Esophagus muscularis mucosa (tissue), 4 donors: Measurements from ENCODE around the gene SOWAHC. TPM values are rescaled to one million over a fixed set of nuclear protein-coding genes. Genes with fewer than 3 reads are reported as not detected.

ENCODE experiments used
- DNase-seq: peaks from one replicate; pipeline ENCODE4 v3.0.0-alpha.2; 2017; ENCODE audit errors: extremely low spot score
- H3K27ac ChIP-seq, 4 donors: fragments of 200-600 bp; sonication (generic); replicated peaks in 1 of 4; 1 replicate in 3 of 4; 2 replicates in 1 of 4; pipeline ENCODE4 v1.5.1; 2016 to 2019; ENCODE audit warnings: mild to moderate bottlenecking in 1 of 4
- H3K27me3 ChIP-seq, 4 donors: fragments of 200-600 bp; sonication (generic); one replicate each; pipeline versions ENCODE4 v1.5.1 to v1.6.0; 2016 to 2019
- H3K36me3 ChIP-seq, 4 donors: fragments of 200-600 bp; sonication (generic); one replicate each; pipeline ENCODE4 v1.5.1; 2016 to 2019
- H3K4me1 ChIP-seq, 4 donors: fragments of 200-600 bp; sonication (generic); one replicate each; pipeline ENCODE4 v1.5.1; 2016 to 2019
- H3K4me3 ChIP-seq, 4 donors: fragments of 200-600 bp; sonication (generic); 1 replicate in 2 of 4; 2 replicates in 2 of 4; pipeline ENCODE4 v1.5.1; 2016 to 2019; ENCODE audit warnings: mild to moderate bottlenecking in 4 of 4, moderate library complexity in 1 of 4
- H3K9me3 ChIP-seq, 4 donors: fragments of 200-600 bp; sonication (generic); 1 replicate in 3 of 4; 2 replicates in 1 of 4; pipeline ENCODE4 v1.5.1; 2016 to 2019
- CTCF ChIP-seq, 3 experiments: fragments of 200-600 bp in 2 of 3; fragments of 450-650 bp in 1 of 3; sonication (generic) in 2 of 3; IDR thresholded peaks; one replicate each; pipeline ENCODE4 v1.5.1; 2017 to 2019; ENCODE audit warnings: antibody characterized with exemption in 3 of 3, mild to moderate bottlenecking in 2 of 3, moderate library complexity in 1 of 3
- EP300 ChIP-seq: sonication (generic); formaldehyde crosslinking; IDR thresholded peaks from one replicate; pipeline ENCODE4 v1.6.1; 2017; ENCODE audit warnings: antibody characterized with exemption
- POLR2A ChIP-seq: fragments of 450-650 bp; IDR thresholded peaks from one replicate; pipeline ENCODE4 v1.6.1; 2017; ENCODE audit warnings: antibody characterized with exemption, moderate library complexity, mild to moderate bottlenecking, low read depth
- POLR2AphosphoS5 ChIP-seq, 2 donors: sonication (generic); formaldehyde crosslinking; IDR thresholded peaks; one replicate each; pipeline ENCODE4 v1.6.1; 2017; ENCODE audit warnings: antibody characterized with exemption in 2 of 2
- WGBS: methylation state at CpG from one replicate; pipeline ENCODE4 v1.1.5; 2018; 5-methylcytosine and 5-hydroxymethylcytosine counted together
- intact Hi-C: fragments of 100-400 bp; cut with DNase I; formaldehyde crosslinking; loops from one replicate; pipeline ENCODE4 v1.15.1; 2023
- total RNA-seq, 4 donors: library from RNA; depleted of rRNA; stranded (reverse); fragments of >200 nt; gene quantifications; one replicate each; pipeline versions ENCODE4 v1.1.0 to v1.2.1, GENCODE V29; 2016

The SOWAHC gene
- total RNA-seq, 4 donors from 2014 or later: 24.1 to 56.8 (median 43.3) TPM

DNA sequence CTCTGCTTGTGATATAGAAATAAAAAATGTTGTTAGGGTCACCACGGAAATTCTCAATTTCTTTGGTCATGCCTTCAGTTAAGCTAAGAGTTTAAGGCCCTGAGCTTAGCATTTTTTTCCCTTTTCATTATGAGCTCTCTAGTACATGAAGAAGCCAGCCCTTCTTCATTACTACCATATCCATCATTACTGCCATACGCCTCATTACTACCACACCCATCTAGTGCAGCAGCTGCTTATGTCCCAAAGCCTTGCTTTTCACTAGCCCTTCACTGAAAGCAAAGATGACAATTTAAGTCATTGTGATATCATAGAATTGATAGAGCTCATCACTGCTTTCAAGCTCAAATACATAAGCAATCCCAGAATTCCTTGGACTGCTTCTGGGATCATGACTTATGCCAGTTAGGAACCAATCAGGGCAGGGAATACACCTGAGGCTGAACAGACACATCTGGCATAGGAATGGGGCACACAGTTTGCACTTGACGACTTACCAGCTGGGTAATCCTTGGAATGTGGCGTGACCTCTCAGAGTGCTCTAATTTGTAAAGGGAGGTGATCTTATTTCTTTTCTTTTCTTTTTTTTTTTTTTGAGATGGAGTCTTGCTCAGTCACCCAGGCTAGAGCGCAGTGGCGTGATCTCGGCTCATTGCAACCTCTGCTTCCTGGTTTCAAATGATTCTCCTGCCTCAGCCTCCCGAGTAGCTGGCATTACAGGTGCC lies 40.3 kb downstream of the SOWAHC start:
- Histone ChIP-seq H3K27ac (no peak overlapping the region), H3K27me3 (no peaks in the 10 kb centered on the region), H3K36me3 (no peaks in the 10 kb centered on the region), H3K4me1 (no peaks in the 10 kb centered on the region), H3K4me3 (no peak overlapping the region), H3K9me3 (no peaks in the 10 kb centered on the region)
- 94% methylated on average over 8 of the region's 8 CpGs for WGBS
- intact Hi-C loops: no loop called here
- TF ChIP-seq POLR2AphosphoS5 (IDR thresholded peaks at IDR 0.05) (no peak), CTCF (IDR thresholded peaks at IDR 0.05) (no peak), EP300 (no peak), POLR2A (no peak)
- DNase-seq: no peak

- Histone ChIP-seq H3K36me3 (no peaks in the 10 kb centered on the region), H3K4me3 (no peak overlapping the region), H3K27me3 (no peaks in the 10 kb centered on the region), H3K9me3 (no peaks in the 10 kb centered on the region), H3K4me1 (no peaks in the 10 kb centered on the region), H3K27ac (no peak overlapping the region)
- 88% methylated on average over 3 of the region's 3 CpGs for WGBS
- TF ChIP-seq EP300 (no peak), CTCF (IDR thresholded peaks at IDR 0.05) (no peak), POLR2A (no peak), POLR2AphosphoS5 (IDR thresholded peaks at IDR 0.05) (no peak)
- DNase-seq: no peak
- intact Hi-C loops: no loop called here
Measured at GRCh38 chr2:109655287-109655686, 41.1 kb downstream of the SOWAHC start.

- Histone ChIP-seq H3K27me3 (no peaks in the 10 kb centered on the region), H3K4me1 (peaks cover 11 to 20% (median 14%) of the 10 kb centered on the region in 4 donors), H3K4me3 (no peak overlapping the region), H3K36me3 (no peaks in the 10 kb centered on the region), H3K27ac (no peak overlapping the region), H3K9me3 (no peaks in the 10 kb centered on the region)
- intact Hi-C loops: no loop called here
- WGBS: 78% methylated on average over 7 of the region's 9 CpGs
- DNase-seq: no peak
- TF ChIP-seq POLR2AphosphoS5 (IDR thresholded peaks at IDR 0.05): no peak
- TF ChIP-seq EP300: no peak
- no peak for TF ChIP-seq POLR2A
- TF ChIP-seq CTCF (IDR thresholded peaks at IDR 0.05): no peak
Measured at GRCh38 chr2:109659396-109660045, 45.4 kb downstream of the SOWAHC start.

DNA sequence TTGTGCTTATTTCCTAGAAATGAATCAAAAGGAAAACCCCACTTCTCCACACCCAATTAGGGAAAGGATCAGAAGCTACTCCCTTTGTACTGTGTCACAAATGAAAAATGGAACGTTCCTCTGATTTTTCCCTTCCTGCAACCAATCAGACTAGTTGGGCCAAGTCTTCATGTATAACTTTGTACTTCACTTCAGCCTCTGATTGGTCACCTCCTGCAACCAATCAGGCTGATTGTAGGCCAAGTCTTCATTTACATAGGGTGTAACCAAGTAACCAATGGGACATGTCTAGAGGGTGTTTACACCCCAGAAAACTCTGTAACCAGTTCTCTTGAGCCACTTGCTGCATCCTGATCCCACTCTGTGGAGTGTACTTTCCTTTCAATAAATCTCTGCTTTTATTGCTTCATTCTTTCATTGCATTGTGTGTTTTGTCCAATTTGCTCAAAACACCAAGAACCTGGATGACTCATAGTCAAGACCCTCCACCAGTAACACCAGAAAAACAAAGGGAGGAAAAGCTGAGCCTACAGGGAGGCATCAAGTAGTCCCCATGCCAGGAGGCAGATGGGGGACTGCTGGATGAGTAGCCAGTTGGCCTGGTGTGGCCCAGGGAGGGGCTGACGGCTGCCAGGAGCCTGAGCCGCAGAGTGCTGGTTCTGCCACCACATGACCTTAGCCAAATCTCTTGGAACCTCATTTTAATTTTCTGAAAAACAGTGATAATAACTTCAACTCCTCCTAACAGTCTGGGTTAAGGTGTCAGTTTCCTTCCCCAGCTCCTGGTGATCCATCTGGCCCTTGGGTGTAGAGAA lies 46.1 kb downstream of the SOWAHC start:
- Histone ChIP-seq H3K27me3 (no peaks in the 10 kb centered on the region), H3K4me1 (peaks cover 11 to 20% (median 14%) of the 10 kb centered on the region in 4 donors), H3K9me3 (no peaks in the 10 kb centered on the region), H3K36me3 (no peaks in the 10 kb centered on the region), H3K27ac (no peak overlapping the region), H3K4me3 (no peak overlapping the region)
- 78% methylated on average over 3 of the region's 3 CpGs for WGBS
- intact Hi-C loops: no loop called here
- DNase-seq: no peak
- TF ChIP-seq POLR2AphosphoS5 (IDR thresholded peaks at IDR 0.05) (no peak), POLR2A (no peak), CTCF (IDR thresholded peaks at IDR 0.05) (no peak), EP300 (no peak)
